ENCODE data around the gene COX19. TPM values are rescaled to one million over a fixed set of nuclear protein-coding genes. Genes with fewer than 3 reads are reported as not detected.

COX19 gene
- total and polyA plus RNA-seq, 2 of the 13 experiments (the other 11 are each of a cell fraction or from before 2014, with no cell fraction given), result 11.5 to 21.7 TPM

DNA sequence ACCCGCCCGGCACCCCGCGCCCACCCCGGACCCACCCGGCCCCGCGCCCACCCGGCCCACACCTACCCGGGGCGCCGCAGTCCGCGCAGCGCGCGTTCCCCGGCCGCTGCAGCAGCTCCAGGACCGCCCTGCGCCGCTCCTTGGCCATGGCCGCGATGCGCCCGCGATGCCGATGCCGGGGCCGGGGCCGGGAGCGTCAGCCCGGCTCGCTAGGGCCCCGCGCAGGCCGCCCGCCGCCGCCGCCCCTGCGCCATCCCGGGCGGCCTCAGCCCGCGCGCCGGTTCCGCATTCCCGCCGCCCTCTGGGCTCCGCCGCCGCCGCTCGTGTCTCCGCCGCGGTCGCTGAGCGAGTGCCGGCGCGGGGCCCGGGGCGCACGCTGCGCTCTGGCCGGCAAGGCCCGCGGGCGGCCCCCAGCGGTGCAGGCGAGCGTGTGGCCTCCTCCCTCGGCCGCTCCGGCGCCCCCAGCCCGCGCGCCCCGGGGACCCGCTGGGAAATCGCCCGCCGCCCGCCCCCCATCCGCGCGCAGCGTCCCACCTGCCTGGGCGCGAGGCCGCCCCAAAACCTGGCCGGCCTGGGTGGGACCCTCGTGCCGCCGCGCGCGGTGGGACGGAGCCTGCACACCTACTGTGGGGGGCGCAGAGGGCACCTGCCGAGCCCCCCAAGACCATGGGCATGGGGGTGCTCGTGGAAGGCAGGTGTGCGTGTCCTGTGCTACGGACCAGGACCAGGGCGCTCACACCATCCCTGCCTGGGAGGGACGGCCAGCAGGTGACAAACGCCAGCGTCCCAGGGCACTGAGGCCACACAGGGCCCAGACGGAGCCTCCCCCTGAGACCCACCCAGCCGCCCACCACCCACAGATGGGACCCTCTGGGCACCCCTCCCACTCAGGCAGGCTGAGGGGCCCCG, 20.8 kb downstream of the COX19 start, which contains the start of gene ADAP1 (continued):
- TF ChIP-seq, protein P1, sequence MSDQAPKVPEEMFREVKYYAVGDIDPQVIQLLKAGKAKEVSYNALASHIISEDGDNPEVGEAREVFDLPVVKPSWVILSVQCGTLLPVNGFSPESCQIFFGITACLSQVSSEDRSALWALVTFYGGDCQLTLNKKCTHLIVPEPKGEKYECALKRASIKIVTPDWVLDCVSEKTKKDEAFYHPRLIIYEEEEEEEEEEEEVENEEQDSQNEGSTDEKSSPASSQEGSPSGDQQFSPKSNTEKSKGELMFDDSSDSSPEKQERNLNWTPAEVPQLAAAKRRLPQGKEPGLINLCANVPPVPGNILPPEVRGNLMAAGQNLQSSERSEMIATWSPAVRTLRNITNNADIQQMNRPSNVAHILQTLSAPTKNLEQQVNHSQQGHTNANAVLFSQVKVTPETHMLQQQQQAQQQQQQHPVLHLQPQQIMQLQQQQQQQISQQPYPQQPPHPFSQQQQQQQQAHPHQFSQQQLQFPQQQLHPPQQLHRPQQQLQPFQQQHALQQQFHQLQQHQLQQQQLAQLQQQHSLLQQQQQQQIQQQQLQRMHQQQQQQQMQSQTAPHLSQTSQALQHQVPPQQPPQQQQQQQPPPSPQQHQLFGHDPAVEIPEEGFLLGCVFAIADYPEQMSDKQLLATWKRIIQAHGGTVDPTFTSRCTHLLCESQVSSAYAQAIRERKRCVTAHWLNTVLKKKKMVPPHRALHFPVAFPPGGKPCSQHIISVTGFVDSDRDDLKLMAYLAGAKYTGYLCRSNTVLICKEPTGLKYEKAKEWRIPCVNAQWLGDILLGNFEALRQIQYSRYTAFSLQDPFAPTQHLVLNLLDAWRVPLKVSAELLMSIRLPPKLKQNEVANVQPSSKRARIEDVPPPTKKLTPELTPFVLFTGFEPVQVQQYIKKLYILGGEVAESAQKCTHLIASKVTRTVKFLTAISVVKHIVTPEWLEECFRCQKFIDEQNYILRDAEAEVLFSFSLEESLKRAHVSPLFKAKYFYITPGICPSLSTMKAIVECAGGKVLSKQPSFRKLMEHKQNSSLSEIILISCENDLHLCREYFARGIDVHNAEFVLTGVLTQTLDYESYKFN (CRISPR knock-in tag; conservative IDR thresholded peaks at IDR 0.05), result no peak
- no peak for TF ChIP-seq ATF1 (CRISPR knock-in tag; IDR thresholded peaks at IDR 0.05)
- TF ChIP-seq ZNF333 (CRISPR knock-in tag; IDR thresholded peaks at IDR 0.05; ENCODE audit: borderline replicate concordance), result no peak
- TF ChIP-seq, protein P2, sequence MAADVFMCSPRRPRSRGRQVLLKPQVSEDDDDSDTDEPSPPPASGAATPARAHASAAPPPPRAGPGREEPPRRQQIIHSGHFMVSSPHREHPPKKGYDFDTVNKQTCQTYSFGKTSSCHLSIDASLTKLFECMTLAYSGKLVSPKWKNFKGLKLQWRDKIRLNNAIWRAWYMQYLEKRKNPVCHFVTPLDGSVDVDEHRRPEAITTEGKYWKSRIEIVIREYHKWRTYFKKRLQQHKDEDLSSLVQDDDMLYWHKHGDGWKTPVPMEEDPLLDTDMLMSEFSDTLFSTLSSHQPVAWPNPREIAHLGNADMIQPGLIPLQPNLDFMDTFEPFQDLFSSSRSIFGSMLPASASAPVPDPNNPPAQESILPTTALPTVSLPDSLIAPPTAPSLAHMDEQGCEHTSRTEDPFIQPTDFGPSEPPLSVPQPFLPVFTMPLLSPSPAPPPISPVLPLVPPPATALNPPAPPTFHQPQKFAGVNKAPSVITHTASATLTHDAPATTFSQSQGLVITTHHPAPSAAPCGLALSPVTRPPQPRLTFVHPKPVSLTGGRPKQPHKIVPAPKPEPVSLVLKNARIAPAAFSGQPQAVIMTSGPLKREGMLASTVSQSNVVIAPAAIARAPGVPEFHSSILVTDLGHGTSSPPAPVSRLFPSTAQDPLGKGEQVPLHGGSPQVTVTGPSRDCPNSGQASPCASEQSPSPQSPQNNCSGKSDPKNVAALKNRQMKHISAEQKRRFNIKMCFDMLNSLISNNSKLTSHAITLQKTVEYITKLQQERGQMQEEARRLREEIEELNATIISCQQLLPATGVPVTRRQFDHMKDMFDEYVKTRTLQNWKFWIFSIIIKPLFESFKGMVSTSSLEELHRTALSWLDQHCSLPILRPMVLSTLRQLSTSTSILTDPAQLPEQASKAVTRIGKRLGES (CRISPR knock-in tag; IDR thresholded peaks at IDR 0.05; ENCODE audit: borderline replicate concordance), result no peak
- TF ChIP-seq ZNF607 (CRISPR knock-in tag; IDR thresholded peaks at IDR 0.05; ENCODE audit: borderline replicate concordance), result no peak
- TF ChIP-seq, protein P3, sequence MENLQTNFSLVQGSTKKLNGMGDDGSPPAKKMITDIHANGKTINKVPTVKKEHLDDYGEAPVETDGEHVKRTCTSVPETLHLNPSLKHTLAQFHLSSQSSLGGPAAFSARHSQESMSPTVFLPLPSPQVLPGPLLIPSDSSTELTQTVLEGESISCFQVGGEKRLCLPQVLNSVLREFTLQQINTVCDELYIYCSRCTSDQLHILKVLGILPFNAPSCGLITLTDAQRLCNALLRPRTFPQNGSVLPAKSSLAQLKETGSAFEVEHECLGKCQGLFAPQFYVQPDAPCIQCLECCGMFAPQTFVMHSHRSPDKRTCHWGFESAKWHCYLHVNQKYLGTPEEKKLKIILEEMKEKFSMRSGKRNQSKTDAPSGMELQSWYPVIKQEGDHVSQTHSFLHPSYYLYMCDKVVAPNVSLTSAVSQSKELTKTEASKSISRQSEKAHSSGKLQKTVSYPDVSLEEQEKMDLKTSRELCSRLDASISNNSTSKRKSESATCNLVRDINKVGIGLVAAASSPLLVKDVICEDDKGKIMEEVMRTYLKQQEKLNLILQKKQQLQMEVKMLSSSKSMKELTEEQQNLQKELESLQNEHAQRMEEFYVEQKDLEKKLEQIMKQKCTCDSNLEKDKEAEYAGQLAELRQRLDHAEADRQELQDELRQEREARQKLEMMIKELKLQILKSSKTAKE (CRISPR knock-in tag; IDR thresholded peaks at IDR 0.05; ENCODE audit: borderline replicate concordance), result no peak
- peak; percentile 51; the same call in 1 of the 2 replicates for TF ChIP-seq STAG1 (CRISPR knock-in tag; IDR thresholded peaks at IDR 0.05)
- TF ChIP-seq ZNF263 (CRISPR knock-in tag; IDR thresholded peaks at IDR 0.05), result no peak
- no peak for TF ChIP-seq ZNF788 (CRISPR knock-in tag; IDR thresholded peaks at IDR 0.05; ENCODE audit: borderline replicate concordance)
- no peak for TF ChIP-seq ZNF34 (CRISPR knock-in tag; IDR thresholded peaks at IDR 0.05; ENCODE audit: borderline replicate concordance)
- TF ChIP-seq ASH2L (IDR thresholded peaks at IDR 0.05; ENCODE audit: insufficient read length, low read depth, low read length), result no peak
- no peak for TF ChIP-seq CHD2 (IDR thresholded peaks at IDR 0.05; ENCODE audit: low read depth, low read length)
- TF ChIP-seq AGO1 (IDR thresholded peaks at IDR 0.05; ENCODE audit: low read depth, low read length, poor library complexity, severe bottlenecking), result peak; percentile 41
- peak; percentile 58; the same call in 1 of the 3 replicates for TF ChIP-seq MXI1 (IDR thresholded peaks at IDR 0.05; ENCODE audit: borderline replicate concordance, low read depth, low read length)
- no peak for TF ChIP-seq SP140L (CRISPR knock-in tag; IDR thresholded peaks at IDR 0.05; ENCODE audit: borderline replicate concordance)
- 0 out of 2 replicates have a peak, but pooled peaks have one; percentile 18 for TF ChIP-seq MYC (CRISPR knock-in tag; IDR thresholded peaks at IDR 0.05; ENCODE audit: borderline replicate concordance)
- TF ChIP-seq, protein P4, sequence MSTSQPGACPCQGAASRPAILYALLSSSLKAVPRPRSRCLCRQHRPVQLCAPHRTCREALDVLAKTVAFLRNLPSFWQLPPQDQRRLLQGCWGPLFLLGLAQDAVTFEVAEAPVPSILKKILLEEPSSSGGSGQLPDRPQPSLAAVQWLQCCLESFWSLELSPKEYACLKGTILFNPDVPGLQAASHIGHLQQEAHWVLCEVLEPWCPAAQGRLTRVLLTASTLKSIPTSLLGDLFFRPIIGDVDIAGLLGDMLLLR (CRISPR knock-in tag; IDR thresholded peaks at IDR 0.05), result no peak
- TF ChIP-seq ZNF30 (CRISPR knock-in tag; IDR thresholded peaks at IDR 0.05), result no peak
